A549 treated with AZD2906 at 1 μM for 4 hours (cell line): ENCODE results near the gene CHRNA4. TPM values are rescaled to one million over a fixed set of nuclear protein-coding genes. Genes with fewer than 3 reads are reported as not detected.

Experiments
- total RNA-seq: library from RNA; stranded (reverse); fragments of 200-300 nt; extraction: Qiagen RNA extraction; gene quantifications from 5 replicates; pipeline ENCODE4 v1.2.3, GENCODE V29; 2022

Gene CHRNA4
- total RNA-seq = 0.14 to 0.53 TPM (median 0.38 TPM) in 5 replicates

GRCh38 chr20:63360850-63361518, at the start of gene CHRNA4:
Gene CHRNA4, minus strand, starts transcription at chr20:63361349. Its CDS starts 184 bp downstream, at chr20:63361165.

Other genes with a start within 250 kb of the CHRNA4 start
- 45.5 to 52.1 TPM (median 49.7 TPM) in 5 replicates for gene YTHDF1, start 145.2 kb downstream of the CHRNA4 start, total RNA-seq
- gene BIRC7, start 125.4 kb downstream of the CHRNA4 start, total RNA-seq = 1.4 to 3.0 TPM (median 2.3 TPM) in 5 replicates
- gene NKAIN4, start 106.9 kb downstream of the CHRNA4 start, total RNA-seq = 3.9 to 6.9 TPM (median 4.7 TPM) in 5 replicates
- gene ARFGAP1, start 88.5 kb downstream of the CHRNA4 start, total RNA-seq = 45.2 to 68.0 TPM (median 57.2 TPM) in 5 replicates
- 0.34 to 1.1 TPM (median 0.67 TPM) in 5 replicates for gene COL20A1, start 68.2 kb downstream of the CHRNA4 start, total RNA-seq
- gene KCNQ2, start 111.3 kb upstream of the CHRNA4 start, total RNA-seq = 0.22 to 0.64 TPM (median 0.44 TPM) in 5 replicates
- 138 to 177 TPM (median 153 TPM) in 5 replicates for gene EEF1A2, start 137.7 kb upstream of the CHRNA4 start, total RNA-seq
- gene PPDPF, start 159.4 kb upstream of the CHRNA4 start, total RNA-seq = 259 to 387 TPM (median 340 TPM) in 5 replicates
- 2.7 to 4.0 TPM (median 3.2 TPM) in 5 replicates for gene PTK6, start 176.0 kb upstream of the CHRNA4 start, total RNA-seq
- gene SRMS, start 186.4 kb upstream of the CHRNA4 start, total RNA-seq = 0.06 to 0.25 TPM (median 0.09 TPM) in 5 replicates
- 0.17 to 0.29 TPM (median 0.21 TPM) in 5 replicates for gene FNDC11, start 192.8 kb upstream of the CHRNA4 start, total RNA-seq
- gene HELZ2, start 212.9 kb upstream of the CHRNA4 start, total RNA-seq = 30.2 to 39.3 TPM (median 31.3 TPM) in 5 replicates